H1 (cell line): ENCODE measurements around the gene NPFF. TPM values are rescaled to one million over a fixed set of nuclear protein-coding genes. Genes with fewer than 3 reads are reported as not detected.

Experiments
- CTCF ChIA-PET: fragments of 300-600 bp; sonication (Branson Sonifier 250); formaldehyde crosslinking; loops from one replicate; lab custom pipeline; 2021; ENCODE audit not compliant: partially characterized antibody; lab: Charles Lee
- POLR2A ChIA-PET: fragments of 300-600 bp; sonication (Branson Sonifier 250); formaldehyde crosslinking; loops from one replicate; lab custom pipeline; 2021; ENCODE audit warnings: inconsistent platforms; ENCODE audit not compliant: partially characterized antibody; lab: Charles Lee
- DNase-seq, 2 experiments: peaks; one replicate each; pipeline versions ENCODE4 v3.0.0 to v3.0.0-alpha.2; 2010 to 2022; ENCODE audit warnings: low spot score in 2 of 2, low read depth in 1 of 2, mixed read lengths in 1 of 2
- FAIRE-seq: peaks from 2 replicates; lab custom pipeline; 2011; peaks lifted over from hg19 to GRCh38; lab: Jason Lieb, UNC
- H2AFZ ChIP-seq: 2 replicates; pipeline ENCODE4 v1.8.1; 2012; ENCODE audit warnings: low read length, inconsistent platforms
- H2AK5ac ChIP-seq: 2 replicates; pipeline ENCODE4 v1.6.1; 2013; ENCODE audit warnings: low read depth, low read length
- H2BK120ac ChIP-seq: replicated peaks from 2 replicates; pipeline ENCODE3; 2013; ENCODE audit warnings: low read depth, low read length, inconsistent platforms
- H2BK12ac ChIP-seq: 2 replicates; pipeline ENCODE4 v1.6.1; 2013; ENCODE audit warnings: low read depth, low read length
- H2BK15ac ChIP-seq: 2 replicates; pipeline ENCODE4 v1.6.1; 2013; ENCODE audit warnings: low read length
- H2BK20ac ChIP-seq: 2 replicates; pipeline ENCODE4 v1.6.1; 2013; ENCODE audit warnings: low read length
- H2BK5ac ChIP-seq: 2 replicates; pipeline ENCODE4 v1.6.1; 2013; ENCODE audit warnings: low read depth, low read length
- H3K14ac ChIP-seq: 2 replicates; pipeline ENCODE4 v1.6.1; 2013; ENCODE audit warnings: inconsistent platforms; ENCODE audit not compliant: insufficient read length
- H3K18ac ChIP-seq: 2 replicates; pipeline ENCODE4 v1.6.1; 2013; ENCODE audit warnings: low read length; ENCODE audit errors: extremely low read depth
- H3K23ac ChIP-seq: 2 replicates; pipeline ENCODE4 v1.6.1; 2013; ENCODE audit warnings: inconsistent platforms; ENCODE audit not compliant: insufficient read length
- H3K23me2 ChIP-seq: 2 replicates; pipeline ENCODE4 v1.6.1; 2013; ENCODE audit warnings: low read depth, low read length
- H3K27ac ChIP-seq: 2 replicates; pipeline ENCODE4 v1.6.1; 2011; ENCODE audit warnings: low read depth, low read length, inconsistent platforms
- H3K27me3 ChIP-seq, 4 experiments: replicated peaks in 1 of 4; 1 replicate in 1 of 4; 2 replicates in 3 of 4; pipeline versions ENCODE4 v1.6.1 to v1.8.1; 2011 to 2013; ENCODE audit warnings: low read length in 3 of 4, mild to moderate bottlenecking in 3 of 4, inconsistent platforms in 2 of 4, mixed read lengths in 2 of 4, moderate library complexity in 1 of 4; ENCODE audit not compliant: control insufficient read depth in 3 of 4, insufficient read depth in 3 of 4; ENCODE audit errors: extremely low read depth in 1 of 4
- H3K36me3 ChIP-seq, 4 experiments: 2 replicates each; pipeline versions ENCODE4 v1.6.1 to v1.8.1; 2011 to 2013; ENCODE audit warnings: mild to moderate bottlenecking in 4 of 4, low read length in 3 of 4, moderate library complexity in 2 of 4, control low read depth in 1 of 4, inconsistent platforms in 1 of 4; ENCODE audit not compliant: insufficient read depth in 4 of 4, control insufficient read depth in 2 of 4
- H3K4ac ChIP-seq: replicated peaks from 2 replicates; pipeline ENCODE3; 2013; ENCODE audit warnings: low read length, low read depth, mixed read lengths, inconsistent platforms; ENCODE audit not compliant: insufficient read length
- H3K4me1 ChIP-seq, 4 experiments: replicated peaks in 1 of 4; 1 replicate in 1 of 4; 2 replicates in 3 of 4; pipeline versions ENCODE4 v1.6.1 to v1.8.1; 2011 to 2013; ENCODE audit warnings: low read length in 3 of 4, inconsistent platforms in 2 of 4, mixed read lengths in 1 of 4; ENCODE audit not compliant: insufficient read depth in 4 of 4, control insufficient read depth in 3 of 4
- H3K4me2 ChIP-seq, 2 experiments: 2 replicates each; pipeline versions ENCODE4 v1.6.1 to v1.8.1; 2011 to 2013; ENCODE audit warnings: low read depth in 2 of 2, low read length in 2 of 2, control low read depth in 1 of 2, inconsistent platforms in 1 of 2, mild to moderate bottlenecking in 1 of 2; ENCODE audit not compliant: insufficient read depth in 1 of 2
- H3K4me3 ChIP-seq, 4 experiments: fragments of 200-600, 300-600 bp in 1 of 4; sonication (generic), shearing (Covaris generic), sonication (Bioruptor Twin) in 1 of 4; 2 replicates each; pipeline versions ENCODE4 v1.5.1 to v1.8.1; 2011 to 2016; ENCODE audit warnings: low read length in 4 of 4, low read depth in 3 of 4, control low read depth in 2 of 4, inconsistent platforms in 2 of 4, mild to moderate bottlenecking in 2 of 4, mixed read lengths in 1 of 4, moderate library complexity in 1 of 4; ENCODE audit not compliant: insufficient read depth in 2 of 4; ENCODE audit errors: extremely low read depth in 1 of 4
- H3K56ac ChIP-seq: replicated peaks from 2 replicates; pipeline ENCODE3; 2013; ENCODE audit warnings: low read depth, mild to moderate bottlenecking, mixed read lengths, low read length, inconsistent platforms; ENCODE audit not compliant: insufficient read length
- H3K79me1 ChIP-seq: 2 replicates; pipeline ENCODE4 v1.6.1; 2013; ENCODE audit warnings: low read depth, low read length, control low read depth
- H3K79me2 ChIP-seq, 2 experiments: 2 replicates each; pipeline versions ENCODE4 v1.6.1 to v1.8.1; 2012 to 2013; ENCODE audit warnings: low read length in 2 of 2, mild to moderate bottlenecking in 2 of 2, inconsistent platforms in 1 of 2; ENCODE audit not compliant: insufficient read depth in 2 of 2, control insufficient read depth in 1 of 2
- H3K9ac ChIP-seq, 4 experiments: replicated peaks in 1 of 4; 1 replicate in 1 of 4; 2 replicates in 3 of 4; pipeline versions ENCODE4 v1.6.1 to v1.8.1; 2011 to 2013; ENCODE audit warnings: low read depth in 3 of 4, low read length in 3 of 4, control low read depth in 2 of 4, mild to moderate bottlenecking in 2 of 4, moderate library complexity in 2 of 4, inconsistent platforms in 1 of 4; ENCODE audit errors: extremely low read depth in 1 of 4
- H3K9me3 ChIP-seq, 2 experiments: 2 replicates each; pipeline versions ENCODE4 v1.6.1 to v1.8.1; 2012 to 2013; ENCODE audit warnings: mild to moderate bottlenecking in 2 of 2, moderate library complexity in 2 of 2, control low read depth in 1 of 2, inconsistent platforms in 1 of 2, low read depth in 1 of 2, low read length in 1 of 2, mixed read lengths in 1 of 2; ENCODE audit not compliant: insufficient read depth in 2 of 2
- H4K20me1 ChIP-seq, 2 experiments: replicated peaks in 1 of 2; 2 replicates each; pipeline versions ENCODE3 to v1.8.1; 2011 to 2013; ENCODE audit warnings: inconsistent platforms in 2 of 2, low read length in 2 of 2, mild to moderate bottlenecking in 1 of 2; ENCODE audit not compliant: insufficient read depth in 2 of 2, control insufficient read depth in 1 of 2
- H4K5ac ChIP-seq: 2 replicates; pipeline ENCODE4 v1.6.1; 2013; ENCODE audit warnings: low read length, low read depth, mixed read lengths, inconsistent platforms; ENCODE audit not compliant: insufficient read length
- H4K8ac ChIP-seq: 2 replicates; pipeline ENCODE4 v1.8.0; 2013; ENCODE audit warnings: mild to moderate bottlenecking, moderate library complexity, low read length, inconsistent platforms; ENCODE audit not compliant: insufficient read depth; ENCODE audit errors: extremely low read depth
- H4K91ac ChIP-seq: replicated peaks from 2 replicates; pipeline ENCODE3; 2013; ENCODE audit warnings: low read length, mixed read lengths, inconsistent platforms; ENCODE audit not compliant: insufficient read length
- CHD1 ChIP-seq: IDR thresholded peaks from 2 replicates; pipeline ENCODE4 v1.6.1; 2012; ENCODE audit warnings: low read depth, low read length, improper control_type of control experiment
- EP300 ChIP-seq, 2 experiments: IDR thresholded peaks; 1 replicate in 1 of 2; 2 replicates in 1 of 2; pipeline ENCODE4 v1.6.1; 2011 to 2012; ENCODE audit warnings: low read depth in 2 of 2, low read length in 2 of 2, mild to moderate bottlenecking in 2 of 2, borderline replicate concordance in 1 of 2, inconsistent platforms in 1 of 2, moderate library complexity in 1 of 2
- HDAC2 ChIP-seq, 2 experiments: fragments of 300-600 bp in 1 of 2; sonication (generic) in 1 of 2; IDR thresholded peaks; 2 replicates each; pipeline ENCODE4 v1.6.1; 2011 to 2012; ENCODE audit warnings: low read depth in 2 of 2, low read length in 2 of 2, mild to moderate bottlenecking in 2 of 2, moderate library complexity in 2 of 2, borderline replicate concordance in 1 of 2, inconsistent platforms in 1 of 2
- KDM4A ChIP-seq: IDR thresholded peaks from one replicate; pipeline ENCODE4 v1.7.1; 2012; ENCODE audit warnings: low read depth, mild to moderate bottlenecking, moderate library complexity, low read length, inconsistent platforms; ENCODE audit not compliant: severe bottlenecking
- MAFK ChIP-seq: IDR thresholded peaks from 2 replicates; pipeline ENCODE4 v1.6.1; 2012; ENCODE audit warnings: low read depth, mild to moderate bottlenecking, improper control_type of control experiment, low read length
- NRF1 ChIP-seq: IDR thresholded peaks from 2 replicates; pipeline ENCODE4 v1.6.1; 2011; ENCODE audit warnings: mild to moderate bottlenecking, low read depth, low read length, improper control_type of control experiment
- PHF8 ChIP-seq: fragments of 200-600 bp; sonication (generic); conservative IDR thresholded peaks from 2 replicates; pipeline ENCODE4 v1.7.1; 2012; ENCODE audit warnings: low read depth, mild to moderate bottlenecking, inconsistent platforms, low read length, moderate library complexity
- SAP30 ChIP-seq: fragments of 300-600 bp; sonication (generic); IDR thresholded peaks from 2 replicates; pipeline ENCODE4 v1.7.1; 2012; ENCODE audit warnings: low read length, moderate library complexity, mild to moderate bottlenecking, inconsistent platforms; ENCODE audit not compliant: insufficient read depth, insufficient replicate concordance
- SIX5 ChIP-seq: IDR thresholded peaks from 2 replicates; pipeline ENCODE4 v1.6.1; 2011; ENCODE audit warnings: mild to moderate bottlenecking, low read depth, low read length
- SRF ChIP-seq: IDR thresholded peaks from 2 replicates; pipeline ENCODE4 v1.6.1; 2011; ENCODE audit warnings: mild to moderate bottlenecking, low read depth, low read length, moderate library complexity
- WGBS, 2 experiments: shearing (Covaris generic) in 1 of 2; methylation state at CpG; one replicate each; pipeline versions ENCODE4 v1.1.6 to v1.1.7; 2013 to 2015; ENCODE audit warnings: low lambda C conversion rate in 2 of 2, mixed read lengths in 2 of 2, inconsistent platforms in 1 of 2, low coverage in 1 of 2, missing lambda C conversion rate in 1 of 2; ENCODE audit not compliant: insufficient replicate concordance in 2 of 2, insufficient coverage in 1 of 2, insufficient read length in 1 of 2; ENCODE audit errors: extremely low coverage in 1 of 2, missing lambda C conversion rate in 1 of 2; 5-methylcytosine and 5-hydroxymethylcytosine counted together
- polyA plus RNA-seq, 7 experiments: library from polyadenylated mRNA; depleted of rRNA in 3 of 7; stranded (reverse) in 5 of 7; unstranded in 2 of 7; fragments of >200 nt in 5 of 7; fragments of 200-250 nt in 2 of 7; gene quantifications; 1 replicate in 5 of 7; 2 replicates in 1 of 7; 4 replicates in 1 of 7; pipeline versions ENCODE4 v1.2.1 to v1.2.3, GENCODE V29; 2011 to 2013; ENCODE audit warnings: missing spikeins in 2 of 7, mixed read lengths in 2 of 7
- total RNA-seq: library from RNA; stranded (reverse); fragmentation: NEBNext Ultra II Directional; extraction: Animal tissue kit (Norgen Biotek cat#: 25700); gene quantifications from 2 replicates; pipeline ENCODE4 v1.2.1, GENCODE V29; 2021
- TF ChIP-seq, protein P1 (sequence below): IDR thresholded peaks from 2 replicates; pipeline ENCODE4 v1.6.1; 2011; ENCODE audit warnings: low read depth, mild to moderate bottlenecking, low read length; ENCODE audit not compliant: insufficient read depth
- TF ChIP-seq, protein P2 (sequence below): IDR thresholded peaks from 2 replicates; pipeline ENCODE4 v1.6.1; 2012; ENCODE audit warnings: inconsistent platforms

Gene NPFF
- total and polyA plus RNA-seq, 2 of the 8 experiments (the other 6 are each of a cell fraction or from before 2014, with no cell fraction given) = not detected

DNA sequence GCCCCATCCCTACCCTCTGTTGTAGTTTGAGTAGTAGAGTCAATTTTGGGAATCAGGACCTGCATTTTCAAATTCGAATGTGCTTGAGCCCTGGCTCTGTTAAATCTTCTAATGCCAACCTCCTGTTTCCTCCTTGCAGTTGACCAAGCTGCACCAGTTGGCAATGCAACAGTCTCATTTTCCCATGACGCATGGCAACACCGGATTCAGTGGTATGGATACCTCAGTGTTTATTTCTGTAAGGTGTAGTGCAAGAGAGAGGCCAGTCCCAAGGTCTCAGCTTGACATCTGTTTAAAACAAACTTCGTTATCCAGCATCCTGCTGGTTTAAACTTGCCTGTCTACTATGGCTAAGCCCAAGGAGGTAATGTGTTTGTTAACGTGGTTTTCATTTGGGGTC lies 40.2 kb downstream of the NPFF start:
- WGBS, 2 experiments = 88% methylated on average over 5 of the region's 5 CpGs; no CpG with 5 or more reads in 1 of the 2 experiments
- Histone ChIP-seq H3K79me1 (peaks cover 7% of the 10 kb centered on the region), H2BK20ac (no peak overlapping the region), H2BK5ac (no peak overlapping the region; the same call in 1 of the 2 replicates), H3K27ac (no peak overlapping the region), H2BK15ac (no peak overlapping the region), H4K20me1 (peaks cover 39 to 43% of the 10 kb centered on the region in 2 experiments), H3K23ac (no peak overlapping the region), H2AK5ac (no peak overlapping the region), H4K8ac (no peak overlapping the region), H3K18ac (no peak overlapping the region), H3K23me2 (no peaks in the 10 kb centered on the region; the same call in 1 of the 2 replicates), H3K79me2 (peaks cover 0 to 64% of the 10 kb centered on the region in 2 experiments; a peak in 2 of 4 replicates), H3K9me3 (no peaks in the 10 kb centered on the region), H3K36me3 (peaks cover 88 to 100% (median 94%) of the 10 kb centered on the region in 4 experiments), H3K56ac (no peak overlapping the region), H2BK120ac (no peak overlapping the region), H3K14ac (no peak overlapping the region), H3K4me3 (no peak overlapping the region), H3K4ac (no peak overlapping the region), H3K4me1 (peaks cover 0 to 5% (median 0%) of the 10 kb centered on the region in 4 experiments; a peak in 2 of 7 replicates), H4K5ac (no peak overlapping the region), H4K91ac (no peak overlapping the region), H3K9ac (no peak overlapping the region), H2AFZ (no peak overlapping the region), H3K27me3 (no peaks in the 10 kb centered on the region), H2BK12ac (no peak overlapping the region), H3K4me2 (no peak overlapping the region)
- FAIRE-seq (no peak), DNase-seq (no peak)
- ChIA-PET CTCF (interaction anchor here (0.8 to 2.0 kb wide), 4 partner anchors 9 to 35 kb away, joined by 3 to 6 read pairs (median 4); no protein-coding TSS in a partner anchor), POLR2A (interaction anchor here (0.8 to 67.0 kb wide), 4 partner anchors 1 to 131 kb away, joined by 3 to 3397 read pairs (median 1700); partner anchors contain the start of genes MAP3K12, NPFF, PCBP2 and PRR13)
- TF ChIP-seq PHF8 (no peak), MAFK (no peak), EP300 (IDR thresholded peaks at IDR 0.05; ENCODE audit: borderline replicate concordance in 1 of 2, low read depth in 2 of 2, low read length in 2 of 2) (no peak), SIX5 (no peak), SRF (no peak), CHD1 (no peak), NRF1 (no peak), KDM4A (no peak), SAP30 (no peak), HDAC2 (IDR thresholded peaks at IDR 0.05; ENCODE audit: borderline replicate concordance in 1 of 2, low read depth in 2 of 2, low read length in 2 of 2) (no peak)
- TF ChIP-seq, protein P1, sequence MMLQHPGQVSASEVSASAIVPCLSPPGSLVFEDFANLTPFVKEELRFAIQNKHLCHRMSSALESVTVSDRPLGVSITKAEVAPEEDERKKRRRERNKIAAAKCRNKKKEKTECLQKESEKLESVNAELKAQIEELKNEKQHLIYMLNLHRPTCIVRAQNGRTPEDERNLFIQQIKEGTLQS = no peak
- TF ChIP-seq, protein P2, sequence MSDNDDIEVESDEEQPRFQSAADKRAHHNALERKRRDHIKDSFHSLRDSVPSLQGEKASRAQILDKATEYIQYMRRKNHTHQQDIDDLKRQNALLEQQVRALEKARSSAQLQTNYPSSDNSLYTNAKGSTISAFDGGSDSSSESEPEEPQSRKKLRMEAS = no peak
